GM12892 (cell line): ENCODE data around the gene PON1.

Experiments used
- POLR2A ChIP-seq: IDR thresholded peaks from 2 replicates; pipeline ENCODE4 v1.6.1; 2011; ENCODE audit warnings: low read depth, low read length, control low read depth
- POLR2AphosphoS5 ChIP-seq: IDR thresholded peaks from 2 replicates; pipeline ENCODE4 v1.6.1; 2011; ENCODE audit warnings: low read depth, low read length, control low read depth

- TF ChIP-seq POLR2A (no peak), POLR2AphosphoS5 (no peak)
These were observed 10.1 kb upstream of the PON1 start for GRCh38 chr7:95334447-95334846.
